Muscle layer of colon (tissue), 2 donors: Measurements from ENCODE around the gene KCNE1.
"Not testable (repeated sequence)": the region's sequence is repeated elsewhere in the genome, so short reads cannot be mapped to it uniquely, and the experiment has no call there.

ENCODE experiments used
- H3K27ac ChIP-seq: one replicate; pipeline ENCODE4 v1.7.0; 2013; ENCODE audit warnings: low read depth, mild to moderate bottlenecking, low read length, moderate library complexity
- H3K27me3 ChIP-seq, 2 donors: one replicate each; pipeline ENCODE4 v1.7.0; 2013; ENCODE audit warnings: low read length in 2 of 2, mild to moderate bottlenecking in 2 of 2; ENCODE audit not compliant: insufficient read depth in 2 of 2, control insufficient read depth in 1 of 2
- H3K36me3 ChIP-seq: one replicate; pipeline ENCODE4 v1.7.0; 2013; ENCODE audit warnings: mild to moderate bottlenecking, low read length; ENCODE audit not compliant: insufficient read depth
- H3K4me1 ChIP-seq: one replicate; pipeline ENCODE4 v1.7.0; 2013; ENCODE audit warnings: mild to moderate bottlenecking, low read length; ENCODE audit not compliant: insufficient read depth
- H3K4me3 ChIP-seq, 2 donors: one replicate each; pipeline ENCODE4 v1.7.0; 2013; ENCODE audit warnings: low read length in 2 of 2, low read depth in 1 of 2, mild to moderate bottlenecking in 1 of 2, moderate library complexity in 1 of 2
- H3K9ac ChIP-seq: one replicate; pipeline ENCODE4 v1.7.0; 2013; ENCODE audit warnings: low read length
- H3K9me3 ChIP-seq: one replicate; pipeline ENCODE4 v1.7.0; 2013; ENCODE audit warnings: mild to moderate bottlenecking, low read length
- donor health status: abdominal sarcoma.
- donor health status: Adenocarcinoma of cecum.

The KCNE1 gene

DNA sequence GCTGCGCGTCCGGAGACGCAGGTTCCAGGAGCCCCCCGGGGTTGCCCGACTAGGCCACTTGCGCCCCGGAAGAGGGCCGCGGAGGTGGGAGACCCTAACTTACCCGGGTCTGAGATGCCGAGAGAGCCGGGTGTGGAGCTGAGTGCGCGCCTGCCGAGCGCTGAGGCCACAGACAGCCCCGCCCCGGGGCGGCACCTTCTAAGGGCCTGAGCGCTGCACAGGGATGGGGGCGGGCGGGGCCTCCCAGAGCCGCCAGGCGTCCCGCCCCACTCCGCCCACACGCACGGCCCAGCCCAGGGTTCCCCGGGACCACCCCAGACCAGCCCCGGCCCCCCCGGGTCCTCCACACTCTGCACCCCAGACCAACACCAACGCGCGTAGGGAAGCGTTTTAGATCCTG, 52.6 kb downstream of the KCNE1 start:
- H3K27me3 ChIP-seq, H3K27ac ChIP-seq, H3K4me1 ChIP-seq, H3K9ac ChIP-seq, H3K36me3 ChIP-seq, H3K4me3 ChIP-seq, H3K9me3 ChIP-seq: not testable (repeated sequence)

DNA sequence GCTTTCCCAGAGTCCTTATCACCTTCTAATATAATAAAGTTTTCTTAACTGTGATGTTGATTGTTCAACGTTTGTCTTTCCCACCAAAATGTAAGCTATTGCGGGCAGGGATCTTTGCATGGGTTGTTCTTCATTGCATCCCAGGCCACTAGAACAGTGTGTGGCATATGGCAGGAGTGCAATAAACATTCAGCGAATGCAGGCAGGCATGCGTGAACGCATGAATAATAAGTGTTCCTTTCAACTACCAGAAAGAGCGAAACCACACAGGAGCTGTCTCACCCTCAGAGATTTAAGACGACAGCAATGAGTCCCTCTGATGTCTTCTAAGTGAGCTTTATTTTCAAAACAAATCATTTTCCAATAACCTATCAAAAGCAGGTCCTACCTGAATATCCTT, 53.7 kb downstream of the KCNE1 start:
- not testable (repeated sequence) for H3K4me1 ChIP-seq, H3K4me3 ChIP-seq, H3K36me3 ChIP-seq, H3K27ac ChIP-seq, H3K27me3 ChIP-seq, H3K9me3 ChIP-seq, H3K9ac ChIP-seq

DNA sequence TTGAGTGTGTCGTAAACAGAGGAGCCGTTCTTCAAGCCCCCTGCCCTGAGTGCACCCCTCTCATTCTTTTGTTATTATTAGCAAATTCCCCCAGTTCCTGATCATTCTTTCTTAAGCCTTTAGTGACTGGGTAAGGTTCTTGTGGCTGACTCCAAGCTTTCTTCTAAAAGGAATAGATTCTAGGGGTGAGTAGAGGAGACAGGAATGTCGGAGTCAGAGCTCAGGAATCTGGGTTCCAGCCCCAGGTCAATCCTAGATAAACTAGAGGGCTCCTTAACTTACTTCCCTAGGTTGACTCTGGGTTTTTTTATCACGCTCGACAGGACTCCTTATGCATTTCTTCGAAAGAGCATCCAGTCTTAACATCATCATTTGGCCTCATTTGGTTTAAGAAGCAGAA, 55.8 kb downstream of the KCNE1 start:
- not testable (repeated sequence) for H3K36me3 ChIP-seq, H3K9ac ChIP-seq, H3K27me3 ChIP-seq, H3K4me3 ChIP-seq, H3K4me1 ChIP-seq, H3K27ac ChIP-seq, H3K9me3 ChIP-seq

DNA sequence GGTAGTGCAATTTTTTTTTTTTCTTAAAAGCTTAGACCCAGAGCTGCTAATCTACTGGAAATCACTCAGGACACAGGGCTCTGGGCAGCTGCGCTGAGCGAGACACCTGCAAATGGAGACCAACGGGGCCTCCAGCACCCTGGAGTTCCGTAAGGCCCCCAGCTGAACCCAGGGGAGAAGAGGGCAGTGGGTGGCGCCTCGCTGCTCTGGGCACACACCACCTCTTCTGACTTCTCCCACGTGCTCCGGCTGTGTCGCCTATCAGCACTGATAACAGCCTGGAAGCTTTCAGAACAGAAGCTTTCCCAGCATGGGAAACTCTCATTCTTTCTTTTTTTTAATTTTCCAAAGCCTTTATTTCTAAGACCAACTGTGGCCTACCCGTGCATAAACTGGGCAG, 56.4 kb downstream of the KCNE1 start:
- not testable (repeated sequence) for H3K27ac ChIP-seq, H3K4me1 ChIP-seq, H3K36me3 ChIP-seq, H3K27me3 ChIP-seq, H3K9ac ChIP-seq, H3K4me3 ChIP-seq, H3K9me3 ChIP-seq

DNA sequence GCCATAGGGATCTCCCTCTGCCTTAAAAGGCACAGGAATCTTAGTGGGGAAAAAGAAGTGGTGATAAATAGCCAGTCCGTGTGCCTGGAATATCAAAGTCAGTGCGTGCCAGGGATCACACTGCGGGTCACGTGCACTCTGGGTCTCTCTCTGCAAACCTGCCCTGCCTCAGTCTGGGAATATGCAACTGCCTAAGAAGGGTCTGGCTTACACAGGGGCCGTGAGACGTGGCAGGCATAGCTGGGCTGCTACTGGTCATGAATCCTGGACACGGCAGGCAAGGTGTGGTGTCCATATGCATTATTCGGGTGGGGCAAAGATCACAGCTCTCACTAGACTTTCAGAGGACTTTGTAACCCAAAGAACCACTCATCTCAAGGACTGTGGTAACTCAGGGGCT, 65.0 kb downstream of the KCNE1 start:
- not testable (repeated sequence) for H3K36me3 ChIP-seq, H3K9ac ChIP-seq, H3K27ac ChIP-seq, H3K4me1 ChIP-seq, H3K9me3 ChIP-seq, H3K27me3 ChIP-seq, H3K4me3 ChIP-seq

DNA sequence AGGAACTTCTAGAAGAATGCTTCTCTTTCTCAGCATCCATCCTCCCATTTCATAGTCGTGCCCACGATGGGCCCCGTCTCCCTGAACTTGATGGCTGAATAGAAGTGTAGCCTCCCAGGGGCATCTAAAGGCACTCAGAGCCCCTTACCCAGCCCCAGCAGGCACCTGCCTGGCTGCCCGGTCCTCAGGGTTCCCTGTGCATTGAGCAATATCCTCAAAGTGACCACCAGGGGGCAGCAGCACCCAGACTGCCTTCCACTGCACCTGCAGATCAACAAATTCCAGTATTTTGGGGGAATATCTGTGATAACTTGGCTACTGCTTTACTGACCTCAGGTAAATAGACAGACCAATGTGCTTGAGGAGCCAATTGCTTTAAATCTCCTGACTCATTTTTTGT, 68.5 kb downstream of the KCNE1 start:
- not testable (repeated sequence) for H3K9ac ChIP-seq, H3K4me1 ChIP-seq, H3K9me3 ChIP-seq, H3K36me3 ChIP-seq, H3K27ac ChIP-seq, H3K27me3 ChIP-seq, H3K4me3 ChIP-seq

DNA sequence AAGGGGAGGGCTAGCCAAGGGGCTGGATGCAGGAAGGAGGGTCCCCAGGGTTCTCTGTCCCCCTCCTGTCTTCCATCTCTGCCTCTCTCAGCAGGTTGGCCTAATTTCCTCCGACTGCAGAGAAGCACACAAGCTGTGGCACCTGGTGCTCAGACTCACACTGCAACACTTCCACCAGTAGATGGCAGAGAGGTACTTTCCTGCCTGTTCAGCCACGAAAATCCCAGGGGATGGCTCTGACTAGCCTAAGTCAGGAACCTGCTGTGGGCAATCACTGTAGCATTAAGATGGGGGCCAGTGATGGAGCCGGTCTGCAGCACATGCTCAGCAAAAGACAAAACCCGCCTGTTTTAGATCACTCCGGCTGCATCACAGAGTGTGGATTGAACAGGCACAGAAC, 82.3 kb downstream of the KCNE1 start:
- H3K9me3 ChIP-seq, H3K4me1 ChIP-seq, H3K9ac ChIP-seq, H3K4me3 ChIP-seq, H3K27me3 ChIP-seq, H3K36me3 ChIP-seq, H3K27ac ChIP-seq: not testable (repeated sequence)

DNA sequence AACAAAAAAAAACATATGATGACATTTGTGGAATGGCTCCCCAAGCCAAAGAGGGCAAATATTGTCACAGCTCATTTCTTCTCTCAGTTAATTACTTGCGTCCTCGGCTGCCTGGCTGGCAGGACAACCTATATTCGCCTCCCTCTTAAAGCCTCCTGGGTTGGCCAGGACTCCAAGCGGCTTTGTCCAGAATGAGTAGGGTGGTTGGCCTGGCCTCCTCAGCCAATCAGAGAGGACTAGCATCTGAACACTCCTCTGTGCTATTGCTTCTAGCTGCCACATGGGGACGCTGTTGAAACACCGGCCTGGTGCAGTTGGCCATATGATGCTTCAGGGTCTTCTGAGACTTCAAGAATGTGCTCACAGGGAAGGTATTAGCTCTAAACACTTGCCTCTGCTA, 83.6 kb downstream of the KCNE1 start:
- not testable (repeated sequence) for H3K4me3 ChIP-seq, H3K9me3 ChIP-seq, H3K27ac ChIP-seq, H3K27me3 ChIP-seq, H3K4me1 ChIP-seq, H3K36me3 ChIP-seq, H3K9ac ChIP-seq

DNA sequence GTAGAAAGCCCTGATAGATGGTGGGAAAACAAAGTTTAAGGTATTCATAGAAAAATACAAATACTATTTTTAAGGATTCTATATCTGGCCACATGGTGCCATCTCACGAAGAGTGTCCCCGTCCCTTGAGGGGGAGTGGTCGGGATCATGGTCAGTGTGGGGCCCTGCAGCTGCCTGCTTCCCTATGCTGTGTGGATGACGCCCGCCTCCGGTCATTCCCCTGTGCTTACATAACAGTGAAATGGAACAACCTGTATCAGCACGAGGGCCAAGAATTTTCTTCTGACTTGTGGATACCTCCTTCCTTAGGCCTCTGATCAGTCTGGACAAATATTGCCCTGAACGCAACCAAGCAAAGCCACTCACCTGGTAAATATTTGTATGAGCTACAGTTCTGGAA, 84.7 kb downstream of the KCNE1 start:
- not testable (repeated sequence) for H3K27me3 ChIP-seq, H3K4me3 ChIP-seq, H3K27ac ChIP-seq, H3K4me1 ChIP-seq, H3K9ac ChIP-seq, H3K36me3 ChIP-seq, H3K9me3 ChIP-seq

DNA sequence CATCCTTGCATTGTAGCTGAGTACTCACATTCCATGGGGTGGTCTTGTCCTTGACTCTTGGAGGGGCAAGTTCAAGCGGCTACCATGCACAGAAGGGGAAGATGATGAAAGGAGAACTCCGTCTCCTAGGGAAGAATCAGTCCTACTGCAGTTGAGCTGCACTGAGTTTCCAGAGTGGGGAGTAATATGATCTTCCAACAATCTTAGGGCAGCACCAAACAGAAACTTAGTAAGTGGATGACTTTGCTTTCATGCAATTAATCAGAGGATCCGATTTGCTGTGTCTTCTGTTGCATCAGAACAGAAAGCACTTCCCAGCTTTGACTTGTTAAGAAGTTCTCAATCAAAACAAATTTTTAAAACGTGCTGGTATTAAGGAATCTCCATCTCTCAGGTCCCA, 88.2 kb downstream of the KCNE1 start, which contains the start of gene SMIM34:
SMIM34 (minus strand) TSS at position 147 of the 400 bp plus-strand sequence; CDS start at position 35, 112 bp downstream.
- H3K27ac ChIP-seq, H3K4me1 ChIP-seq, H3K9me3 ChIP-seq, H3K9ac ChIP-seq, H3K27me3 ChIP-seq, H3K4me3 ChIP-seq, H3K36me3 ChIP-seq: not testable (repeated sequence)

DNA sequence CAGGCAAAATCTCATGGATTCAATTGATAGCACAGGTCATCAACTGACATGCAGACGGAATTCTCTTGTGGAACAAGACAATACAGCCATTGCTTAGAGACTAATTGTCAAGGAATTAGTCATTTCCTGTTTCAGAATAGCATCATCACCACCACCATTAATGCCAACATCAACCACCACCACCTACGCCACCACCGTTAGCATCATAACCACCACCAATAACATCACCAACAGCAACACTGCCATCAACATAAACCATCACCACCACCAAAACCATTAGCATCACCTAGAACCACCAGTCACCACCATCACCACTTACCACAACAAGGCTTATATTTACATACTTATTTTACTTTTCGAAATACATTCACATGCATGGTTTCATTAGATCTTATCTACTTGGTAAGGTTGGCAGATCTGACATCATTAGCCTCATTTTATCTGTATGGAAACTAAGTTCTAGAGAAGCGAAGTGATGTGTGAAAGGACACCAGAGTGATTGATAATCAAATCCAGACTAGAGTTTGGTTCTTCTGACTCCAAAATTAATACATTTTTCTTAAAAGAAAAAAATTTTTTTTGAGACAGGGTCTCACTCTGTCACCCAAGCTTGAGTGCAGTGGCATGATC, 94.4 kb downstream of the KCNE1 start:
- not testable (repeated sequence) for H3K9me3 ChIP-seq, H3K27ac ChIP-seq, H3K4me1 ChIP-seq

DNA sequence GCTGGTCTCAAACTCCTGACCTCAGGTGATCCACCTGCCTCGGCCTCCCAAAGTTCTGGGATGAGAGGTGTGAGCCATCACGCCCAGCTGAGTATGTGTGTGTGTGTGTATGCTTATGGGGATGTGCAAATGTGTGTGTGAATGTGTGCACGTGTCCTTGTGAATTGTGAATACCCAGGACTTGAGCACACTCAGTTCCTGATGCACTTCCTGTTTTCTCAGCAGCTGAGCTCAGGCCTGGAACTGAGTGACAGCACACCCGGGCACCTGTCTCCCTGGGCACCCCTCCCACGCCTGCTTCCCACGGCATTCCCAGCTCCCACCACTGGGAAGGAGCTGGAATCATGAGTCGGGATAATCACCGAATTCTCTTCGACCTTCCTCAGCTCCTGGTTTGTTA, 104.7 kb downstream of the KCNE1 start:
- H3K27ac ChIP-seq, H3K9me3 ChIP-seq, H3K27me3 ChIP-seq, H3K36me3 ChIP-seq, H3K4me3 ChIP-seq, H3K4me1 ChIP-seq, H3K9ac ChIP-seq: not testable (repeated sequence)

More for the DNA sequence above, 94.4 kb downstream of the KCNE1 start:
- not testable (repeated sequence) for H3K36me3 ChIP-seq, H3K4me3 ChIP-seq, H3K27me3 ChIP-seq, H3K9ac ChIP-seq
